IPS DF 6.9 (cell line): Measurements from ENCODE around the gene CPM.
"Not testable (repeated sequence)": the region's sequence is repeated elsewhere in the genome, so short reads cannot be mapped to it uniquely, and the experiment has no call there.

Source experiments
- DNase-seq: peaks from one replicate; pipeline ENCODE4 v3.0.0-alpha.2; 2013; ENCODE audit warnings: low read depth, low spot score
- H3K27ac ChIP-seq: one replicate; pipeline ENCODE4 v1.5.1; 2013; ENCODE audit warnings: low read length, control low read depth
- H3K27me3 ChIP-seq: 2 replicates; pipeline ENCODE4 v1.6.1; 2013; ENCODE audit warnings: mild to moderate bottlenecking, low read length; ENCODE audit not compliant: control insufficient read depth, insufficient read depth
- H3K36me3 ChIP-seq: 2 replicates; pipeline ENCODE4 v1.6.1; 2013; ENCODE audit warnings: low read length; ENCODE audit not compliant: control insufficient read depth, insufficient read depth
- H3K4me1 ChIP-seq: 2 replicates; pipeline ENCODE4 v1.6.1; 2013; ENCODE audit warnings: low read length; ENCODE audit not compliant: control insufficient read depth, insufficient read depth
- H3K4me3 ChIP-seq: 2 replicates; pipeline ENCODE4 v1.5.1; 2013; ENCODE audit warnings: mild to moderate bottlenecking, low read length
- H3K9me3 ChIP-seq: 2 replicates; pipeline ENCODE4 v1.6.1; 2013; ENCODE audit warnings: low read length, inconsistent platforms; ENCODE audit not compliant: control insufficient read depth, insufficient read depth
- WGBS: extraction: QIAGEN DNeasy Blood & Tissue Kit; methylation state at CpG from one replicate; pipeline ENCODE4 v1.1.7; 2013; ENCODE audit warnings: mixed read lengths, missing lambda C conversion rate; ENCODE audit not compliant: insufficient read length, insufficient coverage; 5-methylcytosine and 5-hydroxymethylcytosine counted together

CPM gene

GRCh38 chr12:68870011-68870410 lies 63.0 kb downstream of the CPM start:
- no peaks in the 10 kb centered on the region for H3K36me3 ChIP-seq
- no peak overlapping the region for H3K27ac ChIP-seq
- no peak for DNase-seq
- no peaks in the 10 kb centered on the region for H3K9me3 ChIP-seq
- no peaks in the 10 kb centered on the region for H3K27me3 ChIP-seq
- H3K4me3 ChIP-seq, result no peak overlapping the region
- WGBS, result no CpG with 5 or more reads among the region's 5 CpGs
- H3K4me1 ChIP-seq, result 0 out of 2 replicates have a peak, but pooled peaks cover 2% of the 10 kb centered on the region

GRCh38 chr12:68868043-68868790 lies 64.8 kb downstream of the CPM start:
- H3K27me3 ChIP-seq, result no peaks in the 10 kb centered on the region
- H3K4me1 ChIP-seq, result 0 out of 2 replicates have a peak, but pooled peaks cover 2% of the 10 kb centered on the region
- no peak overlapping the region for H3K27ac ChIP-seq
- no peak for DNase-seq
- no CpG with 5 or more reads among the region's 10 CpGs for WGBS
- no peaks in the 10 kb centered on the region; the same call in 1 of the 2 replicates for H3K36me3 ChIP-seq
- H3K9me3 ChIP-seq, result no peaks in the 10 kb centered on the region
- H3K4me3 ChIP-seq, result no peak overlapping the region

- no CpG with 5 or more reads among the region's 5 CpGs for WGBS
- no peaks in the 10 kb centered on the region for H3K27me3 ChIP-seq
- no peak for DNase-seq
Observed at GRCh38 chr12:68867606-68868005, 65.4 kb downstream of the CPM start.

GRCh38 chr12:68866950-68867349 lies 66.0 kb downstream of the CPM start:
- Histone ChIP-seq H3K4me1 (0 out of 2 replicates have a peak, but pooled peaks cover 2% of the 10 kb centered on the region), H3K36me3 (no peaks in the 10 kb centered on the region; the same call in 1 of the 2 replicates), H3K27ac (no peak overlapping the region), H3K9me3 (no peaks in the 10 kb centered on the region), H3K4me3 (no peak overlapping the region), H3K27me3 (no peaks in the 10 kb centered on the region)
- WGBS, result no CpG with 5 or more reads among the region's 6 CpGs
- no peak for DNase-seq

More at GRCh38 chr12:68867606-68868005, 65.4 kb downstream of the CPM start:
- Histone ChIP-seq H3K27ac (no peak overlapping the region), H3K4me3 (no peak overlapping the region), H3K36me3 (no peaks in the 10 kb centered on the region; the same call in 1 of the 2 replicates), H3K4me1 (0 out of 2 replicates have a peak, but pooled peaks cover 2% of the 10 kb centered on the region), H3K9me3 (no peaks in the 10 kb centered on the region)

- WGBS, result no CpG with 5 or more reads among the region's 9 CpGs
- H3K27ac ChIP-seq, result no peak overlapping the region
- no peaks in the 10 kb centered on the region for H3K9me3 ChIP-seq
- H3K4me1 ChIP-seq, result 0 out of 2 replicates have a peak, but pooled peaks cover 2% of the 10 kb centered on the region
- DNase-seq, result no peak
- no peaks in the 10 kb centered on the region; the same call in 1 of the 2 replicates for H3K36me3 ChIP-seq
- no peak overlapping the region for H3K4me3 ChIP-seq
- no peaks in the 10 kb centered on the region for H3K27me3 ChIP-seq
Observed at GRCh38 chr12:68865399-68866164, 67.4 kb downstream of the CPM start.

GRCh38 chr12:68864604-68865003 lies 68.4 kb downstream of the CPM start:
- 0 out of 2 replicates have a peak, but pooled peaks cover 2% of the 10 kb centered on the region for H3K4me1 ChIP-seq
- no peak overlapping the region for H3K4me3 ChIP-seq
- no peaks in the 10 kb centered on the region for H3K27me3 ChIP-seq
- no peaks in the 10 kb centered on the region; the same call in 1 of the 2 replicates for H3K36me3 ChIP-seq
- no CpG with 5 or more reads among the region's 3 CpGs for WGBS
- no peak overlapping the region for H3K27ac ChIP-seq
- no peaks in the 10 kb centered on the region for H3K9me3 ChIP-seq
- DNase-seq, result no peak

- not testable (repeated sequence) for H3K4me3 ChIP-seq, H3K27me3 ChIP-seq, H3K36me3 ChIP-seq, H3K4me1 ChIP-seq, H3K27ac ChIP-seq, DNase-seq, H3K9me3 ChIP-seq
- WGBS, result no CpG with 5 or more reads among the region's 8 CpGs
Observed at GRCh38 chr12:68863886-68864454, 69.0 kb downstream of the CPM start.

GRCh38 chr12:68863109-68863770 lies 69.7 kb downstream of the CPM start:
- no peak for DNase-seq
- H3K36me3 ChIP-seq, result no peaks in the 10 kb centered on the region; the same call in 1 of the 2 replicates
- no peak overlapping the region for H3K4me3 ChIP-seq
- no peaks in the 10 kb centered on the region for H3K9me3 ChIP-seq
- no CpG with 5 or more reads among the region's 7 CpGs for WGBS
- H3K4me1 ChIP-seq, result 0 out of 2 replicates have a peak, but pooled peaks cover 2% of the 10 kb centered on the region
- H3K27ac ChIP-seq, result no peak overlapping the region
- no peaks in the 10 kb centered on the region for H3K27me3 ChIP-seq

GRCh38 chr12:68861890-68862289 lies 71.1 kb downstream of the CPM start:
- H3K4me3 ChIP-seq, result no peak overlapping the region
- no peaks in the 10 kb centered on the region for H3K4me1 ChIP-seq
- DNase-seq, result no peak
- WGBS, result no CpG with 5 or more reads among the region's 3 CpGs
- H3K9me3 ChIP-seq, result no peaks in the 10 kb centered on the region
- no peaks in the 10 kb centered on the region for H3K27me3 ChIP-seq
- H3K27ac ChIP-seq, result no peak overlapping the region
- H3K36me3 ChIP-seq, result no peaks in the 10 kb centered on the region; the same call in 1 of the 2 replicates

- no CpG with 5 or more reads among the region's 3 CpGs for WGBS
- DNase-seq, result no peak
- no peaks in the 10 kb centered on the region for H3K27me3 ChIP-seq
Observed at GRCh38 chr12:68856510-68856909, 76.5 kb downstream of the CPM start.

More at GRCh38 chr12:68856510-68856909, 76.5 kb downstream of the CPM start:
- Histone ChIP-seq H3K27ac (no peak overlapping the region), H3K4me3 (no peak overlapping the region), H3K4me1 (no peaks in the 10 kb centered on the region), H3K9me3 (no peaks in the 10 kb centered on the region), H3K36me3 (no peaks in the 10 kb centered on the region)
